CMK (cell line): ENCODE measurements around the gene FAM184A.
"Not testable (repeated sequence)": the region's sequence is repeated elsewhere in the genome, so short reads cannot be mapped to it uniquely, and the experiment has no call there.

Source experiments
- DNase-seq: peaks from one replicate; pipeline ENCODE4 v3.0.0-alpha.2; 2010; ENCODE audit warnings: low read depth

Gene FAM184A

GRCh38 chr6:119100115-119100514, 21.7 kb upstream of the FAM184A start:
- DNase-seq: no peak

- not testable (repeated sequence) for DNase-seq
Measured at GRCh38 chr6:119097815-119098361, 19.4 kb upstream of the FAM184A start.

- no peak for DNase-seq
Measured at GRCh38 chr6:119096721-119097565, 18.5 kb upstream of the FAM184A start.

- DNase-seq: no peak
Measured at GRCh38 chr6:119090256-119090655, 11.8 kb upstream of the FAM184A start.

- no peak for DNase-seq
Measured at GRCh38 chr6:119084784-119085183, 6.3 kb upstream of the FAM184A start.

GRCh38 chr6:119083007-119083406, 4.5 kb upstream of the FAM184A start:
- no peak for DNase-seq

GRCh38 chr6:119079283-119079809, 882 bp upstream of the FAM184A start:
- no peak for DNase-seq

- DNase-seq: no peak
Measured at GRCh38 chr6:119077643-119078375, 655 bp downstream of the FAM184A start.

- DNase-seq: no peak
Measured at GRCh38 chr6:119077391-119077642, 1.1 kb downstream of the FAM184A start.

GRCh38 chr6:119076576-119077390, 1.7 kb downstream of the FAM184A start:
- DNase-seq: no peak

GRCh38 chr6:119076173-119076572, 2.3 kb downstream of the FAM184A start:
- no peak for DNase-seq

- no peak for DNase-seq
Measured at GRCh38 chr6:119075200-119075981, 3.1 kb downstream of the FAM184A start.

GRCh38 chr6:119073307-119074051, 5.0 kb downstream of the FAM184A start:
- DNase-seq: no peak

- no peak for DNase-seq
Measured at GRCh38 chr6:119071576-119071975, 6.9 kb downstream of the FAM184A start.

GRCh38 chr6:119067091-119067490, 11.4 kb downstream of the FAM184A start:
- DNase-seq: no peak

- DNase-seq: no peak
Measured at GRCh38 chr6:119066517-119066916, 11.9 kb downstream of the FAM184A start.

- DNase-seq: no peak
Measured at GRCh38 chr6:119065955-119066354, 12.5 kb downstream of the FAM184A start.

- no peak for DNase-seq
Measured at GRCh38 chr6:119065382-119065781, 13.1 kb downstream of the FAM184A start.

GRCh38 chr6:119063491-119063890, 15.0 kb downstream of the FAM184A start:
- no peak for DNase-seq

GRCh38 chr6:119061215-119061614, 17.2 kb downstream of the FAM184A start:
- DNase-seq: no peak
